WTC11 (cell line): ENCODE data around the gene ISCA1. TPM values are rescaled to one million over a fixed set of nuclear protein-coding genes. Genes with fewer than 3 reads are reported as not detected.

Experiments
- ATAC-seq: fragments of 200-7000 bp; cut with Tn5 transposase; 2 replicates; pipeline ENCODE4 v1.10.0; 2021; ENCODE audit warnings: mild to moderate bottlenecking, moderate library complexity
- CTCF ChIA-PET: fragments of 300-600 bp; sonication (Branson Sonifier 250); formaldehyde crosslinking; loops from one replicate; lab custom pipeline; 2021; ENCODE audit warnings: antibody characterized with exemption; lab: Charles Lee
- POLR2A ChIA-PET: fragments of 350-600 bp; sonication (Branson Sonifier 250); formaldehyde crosslinking; loops from one replicate; lab custom pipeline; 2021; ENCODE audit warnings: antibody characterized with exemption; lab: Charles Lee
- DNase-seq: peaks from one replicate; pipeline ENCODE4 v3.0.0; 2021; ENCODE audit warnings: low spot score
- H3K27ac Mint-ChIP-seq: 2 replicates; pipeline ENCODE4 v1.8.0; 2021; ENCODE audit warnings: mixed read lengths
- H3K27me3 Mint-ChIP-seq: 2 replicates; pipeline ENCODE4 v1.8.0; 2021; ENCODE audit warnings: low read depth, mild to moderate bottlenecking, moderate library complexity, mixed read lengths
- H3K36me3 Mint-ChIP-seq: 2 replicates; pipeline ENCODE4 v1.8.0; 2021; ENCODE audit warnings: mixed read lengths
- H3K4me1 Mint-ChIP-seq: 2 replicates; pipeline ENCODE4 v1.8.0; 2022; ENCODE audit warnings: mixed read lengths
- H3K4me3 Mint-ChIP-seq: 2 replicates; pipeline ENCODE4 v1.8.0; 2021; ENCODE audit warnings: mild to moderate bottlenecking, moderate library complexity, mixed read lengths
- H3K9me3 Mint-ChIP-seq: 2 replicates; pipeline ENCODE4 v1.8.0; 2021; ENCODE audit warnings: mixed read lengths
- ATF1 ChIP-seq: sonication (generic); formaldehyde crosslinking; IDR thresholded peaks from 2 replicates; pipeline ENCODE4 v1.8.1; 2023; ENCODE audit warnings: mild to moderate bottlenecking, moderate library complexity, missing genetic modification reagents
- ATF6 ChIP-seq: sonication (generic); formaldehyde crosslinking; IDR thresholded peaks from 2 replicates; pipeline ENCODE4 v1.8.1; 2023; ENCODE audit warnings: mild to moderate bottlenecking, missing genetic modification reagents
- CBFB ChIP-seq: sonication (generic); formaldehyde crosslinking; IDR thresholded peaks from 2 replicates; pipeline ENCODE4 v1.8.1; 2022; ENCODE audit warnings: mild to moderate bottlenecking, low read depth, missing genetic modification reagents
- CDX4 ChIP-seq: fragments of 250-450 bp; sonication (Bioruptor Pico); IDR thresholded peaks from 2 replicates; pipeline ENCODE4 v1.9.0; 2021; ENCODE audit warnings: moderate library complexity, mild to moderate bottlenecking, inconsistent platforms, borderline replicate concordance
- HMGXB4 ChIP-seq: sonication (generic); formaldehyde crosslinking; IDR thresholded peaks from 2 replicates; pipeline ENCODE4 v1.8.1; 2023; ENCODE audit warnings: mild to moderate bottlenecking, moderate library complexity, missing genetic modification reagents
- JUN ChIP-seq: sonication (generic); formaldehyde crosslinking; IDR thresholded peaks from 2 replicates; pipeline ENCODE4 v1.8.0; 2023; ENCODE audit warnings: mild to moderate bottlenecking, missing genetic modification reagents
- KAT7 ChIP-seq: sonication (generic); formaldehyde crosslinking; IDR thresholded peaks from 2 replicates; pipeline ENCODE4 v1.8.1; 2023; ENCODE audit warnings: missing genetic modification reagents, mild to moderate bottlenecking, borderline replicate concordance
- MXD4 ChIP-seq: fragments of 250-450 bp; sonication (Bioruptor Pico); IDR thresholded peaks from 2 replicates; pipeline ENCODE4 v1.8.0; 2021; ENCODE audit warnings: mild to moderate bottlenecking, moderate library complexity, borderline replicate concordance
- OVOL2 ChIP-seq: fragments of 250-450 bp; sonication (Bioruptor Pico); IDR thresholded peaks from 2 replicates; pipeline ENCODE4 v1.9.0; 2021; ENCODE audit warnings: mild to moderate bottlenecking, borderline replicate concordance
- PREB ChIP-seq: sonication (generic); formaldehyde crosslinking; IDR thresholded peaks from 2 replicates; pipeline ENCODE4 v1.8.1; 2022; ENCODE audit warnings: mild to moderate bottlenecking, missing genetic modification reagents, moderate library complexity, borderline replicate concordance
- SMAD3 ChIP-seq: sonication (generic); formaldehyde crosslinking; IDR thresholded peaks from 2 replicates; pipeline ENCODE4 v1.8.0; 2022; ENCODE audit warnings: missing genetic modification reagents, mild to moderate bottlenecking, borderline replicate concordance
- SP1 ChIP-seq: sonication (generic); formaldehyde crosslinking; conservative IDR thresholded peaks from 2 replicates; pipeline ENCODE4 v1.8.1; 2022; ENCODE audit warnings: missing genetic modification reagents
- STAT6 ChIP-seq: sonication (generic); formaldehyde crosslinking; conservative IDR thresholded peaks from 2 replicates; pipeline ENCODE4 v1.8.1; 2023; ENCODE audit warnings: mild to moderate bottlenecking, low read depth, missing genetic modification reagents, moderate library complexity
- ZBTB43 ChIP-seq: sonication (generic); formaldehyde crosslinking; IDR thresholded peaks from 2 replicates; pipeline ENCODE4 v1.8.1; 2023; ENCODE audit warnings: mild to moderate bottlenecking, missing genetic modification reagents
- ZNF263 ChIP-seq: sonication (generic); formaldehyde crosslinking; IDR thresholded peaks from 2 replicates; pipeline ENCODE4 v1.8.1; 2022; ENCODE audit warnings: low read depth, mild to moderate bottlenecking, moderate library complexity, missing genetic modification reagents
- ZNF317 ChIP-seq: sonication (generic); formaldehyde crosslinking; IDR thresholded peaks from 2 replicates; pipeline ENCODE4 v1.8.1; 2023; ENCODE audit warnings: low read depth, mild to moderate bottlenecking, moderate library complexity, missing genetic modification reagents, borderline replicate concordance
- ZNF396 ChIP-seq: fragments of 250-450 bp; sonication (Bioruptor Pico); IDR thresholded peaks from 2 replicates; pipeline ENCODE4 v1.8.0; 2021; ENCODE audit warnings: mild to moderate bottlenecking, moderate library complexity, borderline replicate concordance
- ZNF423 ChIP-seq: fragments of 250-450 bp; sonication (Bioruptor Pico); IDR thresholded peaks from 2 replicates; pipeline ENCODE4 v2.1.2; 2022; ENCODE audit warnings: mild to moderate bottlenecking, moderate library complexity
- ZNF532 ChIP-seq: fragments of 250-450 bp; sonication (Bioruptor Pico); IDR thresholded peaks from 2 replicates; pipeline ENCODE4 v1.9.0; 2021; ENCODE audit warnings: mild to moderate bottlenecking, borderline replicate concordance
- total RNA-seq: library from RNA; stranded (reverse); gene quantifications from 3 replicates; pipeline ENCODE4 v1.2.3, GENCODE V29; 2021

The ISCA1 gene
- total RNA-seq, 1 experiment from 2014 or later = 35.5 TPM

GRCh38 chr9:86241216-86241615 lies 41.1 kb downstream of the ISCA1 start (continued):
- TF ChIP-seq STAT6 (CRISPR knock-in tag) (no peak), ZBTB43 (CRISPR knock-in tag) (no peak), ATF6 (CRISPR knock-in tag) (no peak), HMGXB4 (CRISPR knock-in tag) (no peak), KAT7 (CRISPR knock-in tag) (no peak), SMAD3 (CRISPR knock-in tag) (no peak), CBFB (no peak), ZNF317 (CRISPR knock-in tag) (no peak), ZNF396 (no peak)

- no peaks in the 10 kb centered on the region for H3K36me3 Mint-ChIP-seq
- CTCF ChIA-PET = interaction anchor here (0.7 to 2.6 kb wide), 2 partner anchors 37 to 414 kb away, joined by 4 to 11 read pairs; no protein-coding TSS in a partner anchor
- H3K27ac Mint-ChIP-seq = no peak overlapping the region
- no peak for DNase-seq
- peaks cover 3% of the 10 kb centered on the region for H3K4me1 Mint-ChIP-seq
- POLR2A ChIA-PET = no interaction called here
- no peaks in the 10 kb centered on the region; the same call in 1 of the 2 replicates for H3K27me3 Mint-ChIP-seq
- ATAC-seq = no peak
- no peak overlapping the region for H3K4me3 Mint-ChIP-seq
- H3K9me3 Mint-ChIP-seq = no peaks in the 10 kb centered on the region
- TF ChIP-seq PREB (CRISPR knock-in tag) (no peak), JUN (no peak), CDX4 (CRISPR knock-in tag) (no peak), SP1 (CRISPR knock-in tag) (no peak), ZNF532 (CRISPR knock-in tag) (no peak), CBFB (no peak), MXD4 (CRISPR knock-in tag) (no peak), ZNF423 (CRISPR knock-in tag) (no peak), OVOL2 (CRISPR knock-in tag) (no peak), ZNF263 (CRISPR knock-in tag) (no peak), ATF1 (no peak)
Observed at GRCh38 chr9:86238861-86239770, 43.2 kb downstream of the ISCA1 start.
